H1 (cell line): ENCODE results near the gene RXRA. TPM values are rescaled to one million over a fixed set of nuclear protein-coding genes. Genes with fewer than 3 reads are reported as not detected.

Source experiments
- SAP30 ChIP-seq: fragments of 300-600 bp; sonication (generic); IDR thresholded peaks from 2 replicates; pipeline ENCODE4 v1.7.1; 2012; ENCODE audit warnings: low read length, moderate library complexity, mild to moderate bottlenecking, inconsistent platforms; ENCODE audit not compliant: insufficient read depth, insufficient replicate concordance
- polyA plus RNA-seq, 7 experiments: library from polyadenylated mRNA; depleted of rRNA in 3 of 7; stranded (reverse) in 5 of 7; unstranded in 2 of 7; fragments of >200 nt in 5 of 7; fragments of 200-250 nt in 2 of 7; gene quantifications; 1 replicate in 5 of 7; 2 replicates in 1 of 7; 4 replicates in 1 of 7; pipeline versions ENCODE4 v1.2.1 to v1.2.3, GENCODE V29; 2011 to 2013; ENCODE audit warnings: missing spikeins in 2 of 7, mixed read lengths in 2 of 7
- total RNA-seq: library from RNA; stranded (reverse); fragmentation: NEBNext Ultra II Directional; extraction: Animal tissue kit (Norgen Biotek cat#: 25700); gene quantifications from 2 replicates; pipeline ENCODE4 v1.2.1, GENCODE V29; 2021

RXRA gene
- total and polyA plus RNA-seq, 2 of the 8 experiments (the other 6 are each of a cell fraction or from before 2014, with no cell fraction given) = 9.8 to 29.4 TPM

- no peak for TF ChIP-seq SAP30
Observed at GRCh38 chr9:134420974-134421432, 94.7 kb downstream of the RXRA start (continued).
